Jurkat, Clone E6-1 (cell line): ENCODE results near the gene OR1F1.

Experiments used
- DNase-seq: peaks from one replicate; pipeline ENCODE4 v3.0.0-alpha.2; 2011; ENCODE audit warnings: low read depth, low spot score
- H3K4me3 ChIP-seq: 2 replicates; pipeline ENCODE4 v1.5.1; 2011; ENCODE audit warnings: mild to moderate bottlenecking, low read length, control low read depth, moderate library complexity

The OR1F1 gene

GRCh38 chr16:3234857-3235561 lies 47.0 kb downstream of the OR1F1 start, which contains the start of gene ZNF200:
TSS of gene ZNF200 (minus strand) at chr16:3235158. CDS start at chr16:3233755, 1,403 bp downstream.
- peak; percentile 90 for DNase-seq
- peak within 1 kb of the TSS; percentile 88 for H3K4me3 ChIP-seq

GRCh38 chr16:3235856-3236669 lies 48.1 kb downstream of the OR1F1 start:
- H3K4me3 ChIP-seq: no peak overlapping the region
- no peak for DNase-seq

DNA sequence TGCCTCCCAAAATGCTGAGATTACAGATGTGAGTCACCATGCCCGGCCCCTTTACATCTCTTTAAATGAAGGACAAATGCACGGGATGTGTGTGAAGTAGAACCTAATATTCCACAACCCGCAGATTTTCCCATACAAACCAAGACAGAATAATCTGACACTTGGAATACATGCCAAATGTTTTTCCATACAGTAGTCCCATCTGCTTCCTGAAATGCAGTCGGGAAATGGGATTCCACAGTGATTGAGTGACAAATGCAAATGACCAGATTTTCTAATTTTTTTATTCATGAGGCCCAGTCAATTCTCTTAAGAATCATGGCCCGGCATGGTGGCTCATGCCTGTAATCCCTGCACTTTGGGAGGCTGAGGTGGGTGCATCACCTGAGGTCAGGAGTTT lies 53.8 kb downstream of the OR1F1 start:
- no peak overlapping the region for H3K4me3 ChIP-seq
- DNase-seq: no peak

GRCh38 chr16:3242709-3243108 lies 54.7 kb downstream of the OR1F1 start:
- H3K4me3 ChIP-seq: no peak overlapping the region
- no peak for DNase-seq

DNA sequence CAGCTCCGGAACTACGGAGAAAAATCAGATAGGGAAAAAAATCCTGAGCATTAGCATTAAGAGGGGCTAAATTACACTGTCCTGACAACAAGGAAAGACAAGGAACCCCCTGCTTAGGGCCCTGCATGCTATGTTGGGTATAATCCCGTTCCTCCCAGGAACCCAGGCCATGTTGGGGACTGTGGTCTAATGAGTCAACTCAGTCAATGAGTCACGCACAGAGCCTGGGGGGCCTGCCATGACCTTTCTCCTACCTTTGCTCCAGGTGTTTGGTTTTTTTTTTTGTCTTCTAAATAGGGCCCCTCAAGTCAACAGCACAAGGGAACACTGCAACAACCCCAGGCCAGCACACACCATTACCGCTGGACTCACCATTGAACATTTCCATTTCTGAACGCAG lies 55.9 kb downstream of the OR1F1 start:
- no peak for DNase-seq
- no peak overlapping the region for H3K4me3 ChIP-seq

DNA sequence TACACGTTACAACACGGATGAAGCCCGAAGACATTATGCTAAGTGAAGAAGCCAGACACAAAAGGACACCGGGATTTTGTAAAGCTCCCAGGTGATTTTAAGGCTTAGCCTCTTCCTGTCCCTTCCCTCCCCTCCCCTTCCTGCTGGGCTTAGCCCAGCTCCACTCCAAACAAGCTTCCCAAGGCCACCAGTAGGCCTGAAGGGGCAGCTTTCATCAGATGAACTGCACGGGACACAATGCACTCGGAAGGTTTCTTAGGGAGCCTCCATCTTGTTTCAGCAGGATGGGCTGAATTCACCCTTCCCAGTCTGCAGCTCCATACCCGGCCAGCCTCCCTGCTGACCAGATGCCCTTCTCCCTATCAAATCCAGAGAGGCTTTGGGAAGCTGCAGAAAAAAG lies 58.0 kb downstream of the OR1F1 start:
- H3K4me3 ChIP-seq: no peak overlapping the region
- DNase-seq: no peak

DNA sequence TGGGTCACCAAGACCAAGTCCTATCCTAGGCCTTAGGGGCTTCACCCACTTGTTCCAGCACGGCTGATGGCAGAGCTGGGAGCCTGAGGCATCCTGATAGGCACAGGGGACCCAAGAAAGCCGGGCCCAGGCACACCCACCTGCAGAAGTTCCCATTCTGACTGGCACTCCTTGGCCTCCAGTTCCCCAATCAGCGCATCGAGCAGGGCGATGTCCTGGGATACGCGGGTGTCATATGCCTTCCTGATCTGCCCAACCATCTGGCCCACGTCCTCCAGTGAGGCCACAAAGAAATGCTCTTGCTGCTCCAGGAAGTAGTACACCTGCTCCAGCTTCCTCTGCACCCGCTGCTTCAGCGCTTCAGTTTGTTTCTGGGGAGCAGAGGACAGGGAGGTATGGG lies 58.9 kb downstream of the OR1F1 start:
- no peak for DNase-seq
- no peak overlapping the region for H3K4me3 ChIP-seq

DNA sequence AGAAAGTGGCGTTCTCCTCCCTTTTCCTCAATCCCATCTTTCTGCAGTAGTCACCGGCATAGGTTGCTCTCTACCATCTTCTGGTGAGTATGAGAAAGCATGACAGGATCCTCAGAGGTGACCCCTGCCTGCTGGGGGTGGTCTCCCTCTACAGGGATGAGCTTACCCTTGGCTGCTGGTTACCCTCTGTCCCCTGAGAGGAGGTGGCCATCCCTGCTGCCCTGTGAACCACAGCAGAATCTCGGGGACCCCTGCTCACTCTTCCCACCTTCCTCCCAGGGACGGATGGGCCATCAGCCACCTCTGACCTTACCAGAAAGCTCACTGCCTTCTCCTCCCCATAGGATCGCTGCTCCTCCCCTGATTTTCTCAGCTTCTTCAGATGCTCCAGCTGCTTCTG lies 60.6 kb downstream of the OR1F1 start:
- DNase-seq: no peak
- no peak overlapping the region for H3K4me3 ChIP-seq

- no peak overlapping the region for H3K4me3 ChIP-seq
- no peak for DNase-seq
Measured at GRCh38 chr16:3249020-3249419, 61.0 kb downstream of the OR1F1 start.

DNA sequence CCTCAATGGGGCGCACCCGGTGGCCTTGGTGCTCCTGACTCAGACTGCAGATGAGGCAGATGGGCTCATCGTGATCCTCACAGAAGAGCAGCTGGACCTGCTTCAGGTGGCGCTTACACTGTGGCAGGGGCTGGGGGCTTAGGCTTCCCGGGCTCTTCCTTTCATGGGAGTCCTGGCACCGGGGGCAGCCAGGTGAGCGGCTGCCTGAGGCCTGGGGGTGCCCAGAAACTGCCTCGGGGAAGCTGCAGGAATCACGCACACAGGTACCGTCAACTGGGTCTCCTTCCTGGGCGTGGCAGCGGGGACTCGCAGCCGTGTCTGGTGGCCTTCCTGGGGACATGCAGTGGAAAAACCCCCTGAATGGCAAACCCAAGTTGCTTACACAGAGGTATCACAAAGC lies 61.4 kb downstream of the OR1F1 start:
- H3K4me3 ChIP-seq: no peak overlapping the region

DNA sequence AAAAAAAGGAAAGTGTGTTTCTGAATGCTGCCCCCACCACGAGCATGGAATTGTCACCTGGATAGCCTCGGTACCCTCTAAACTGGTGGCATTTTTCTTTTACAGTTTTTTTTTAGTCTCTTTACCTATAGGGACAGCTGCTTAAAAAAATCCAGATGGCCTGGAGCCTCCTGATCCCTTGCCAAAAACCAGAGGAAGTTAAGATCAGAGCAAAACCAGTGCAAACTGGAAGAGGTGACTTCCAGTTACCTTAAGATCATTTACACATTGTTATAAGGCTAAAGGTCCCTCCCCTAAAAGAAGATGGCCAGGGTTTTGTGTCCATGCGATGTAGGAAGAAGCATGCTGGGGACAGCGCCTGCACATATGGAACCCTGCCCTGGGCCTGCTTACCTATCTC lies 65.0 kb downstream of the OR1F1 start:
- DNase-seq: no peak
- H3K4me3 ChIP-seq: no peak overlapping the region

More for the DNA sequence above, 61.4 kb downstream of the OR1F1 start:
- no peak for DNase-seq

GRCh38 chr16:3254309-3254708 lies 66.3 kb downstream of the OR1F1 start:
- DNase-seq: no peak
- no peak overlapping the region for H3K4me3 ChIP-seq
